ENCODE measurements around the gene RNF44. TPM values are rescaled to one million over a fixed set of nuclear protein-coding genes. Genes with fewer than 3 reads are reported as not detected.

RNF44 gene
- total RNA-seq, 1 donor from 2014 or later: 139 TPM

GRCh38 chr5:176525677-176526076, 11.5 kb downstream of the RNF44 start:
- intact Hi-C loops (cut with micrococcal nuclease): no loop called here

GRCh38 chr5:176524987-176525386, 12.2 kb downstream of the RNF44 start:
- intact Hi-C loops (cut with micrococcal nuclease): no loop called here

GRCh38 chr5:176524138-176524537, 13.1 kb downstream of the RNF44 start:
- intact Hi-C loops (cut with micrococcal nuclease): no loop called here

- intact Hi-C loops (cut with micrococcal nuclease): no loop called here
Observed at GRCh38 chr5:176521699-176522263, 15.4 kb downstream of the RNF44 start.

- intact Hi-C loops (cut with micrococcal nuclease): no loop called here
Observed at GRCh38 chr5:176521286-176521685, 15.9 kb downstream of the RNF44 start.

GRCh38 chr5:176519810-176520720, 17.1 kb downstream of the RNF44 start:
- intact Hi-C loops (cut with micrococcal nuclease): no loop called here

GRCh38 chr5:176517053-176517661, 20.0 kb downstream of the RNF44 start:
- intact Hi-C loops (cut with micrococcal nuclease): no loop called here

- intact Hi-C loops (cut with micrococcal nuclease): no loop called here
Observed at GRCh38 chr5:176515396-176515795, 21.8 kb downstream of the RNF44 start.

GRCh38 chr5:176514244-176514950, 22.8 kb downstream of the RNF44 start:
- intact Hi-C loops (cut with micrococcal nuclease): no loop called here

- intact Hi-C loops (cut with micrococcal nuclease): no loop called here
Observed at GRCh38 chr5:176513788-176514187, 23.4 kb downstream of the RNF44 start.

GRCh38 chr5:176508603-176509002, 28.6 kb downstream of the RNF44 start:
- intact Hi-C loops (cut with micrococcal nuclease): no loop called here

- intact Hi-C loops (cut with micrococcal nuclease): no loop called here
Observed at GRCh38 chr5:176507911-176508310, 29.3 kb downstream of the RNF44 start.

- intact Hi-C loops (cut with micrococcal nuclease): no loop called here
Observed at GRCh38 chr5:176503496-176503895, 33.7 kb downstream of the RNF44 start.

GRCh38 chr5:176501333-176501732, 35.9 kb downstream of the RNF44 start:
- intact Hi-C loops (cut with micrococcal nuclease): no loop called here

- intact Hi-C loops (cut with micrococcal nuclease): no loop called here
Observed at GRCh38 chr5:176500511-176500910, 36.7 kb downstream of the RNF44 start.

- intact Hi-C loops (cut with micrococcal nuclease): no loop called here
Observed at GRCh38 chr5:176499273-176499672, 37.9 kb downstream of the RNF44 start.

GRCh38 chr5:176497852-176498251, 39.4 kb downstream of the RNF44 start:
- intact Hi-C loops (cut with micrococcal nuclease): no loop called here

GRCh38 chr5:176492431-176492830, 44.8 kb downstream of the RNF44 start:
- intact Hi-C loops (cut with micrococcal nuclease): no loop called here

GRCh38 chr5:176491901-176492300, 45.3 kb downstream of the RNF44 start:
- intact Hi-C loops (cut with micrococcal nuclease): no loop called here

- intact Hi-C loops (cut with micrococcal nuclease): no loop called here
Observed at GRCh38 chr5:176491101-176491502, 46.1 kb downstream of the RNF44 start.

GRCh38 chr5:176490301-176490700, 46.9 kb downstream of the RNF44 start:
- intact Hi-C loops (cut with micrococcal nuclease): no loop called here

- intact Hi-C loops (cut with micrococcal nuclease): loop anchor here (2.0 to 5.0 kb wide), 2 partner anchors 42 to 46 kb away; partner anchors contain the start of gene FAF2
Observed at GRCh38 chr5:176489077-176489476, 48.1 kb downstream of the RNF44 start.
